Measurements from ENCODE around the gene PIGH.
"Not testable (repeated sequence)": the region's sequence is repeated elsewhere in the genome, so short reads cannot be mapped to it uniquely, and the experiment has no call there.

Gene PIGH

DNA sequence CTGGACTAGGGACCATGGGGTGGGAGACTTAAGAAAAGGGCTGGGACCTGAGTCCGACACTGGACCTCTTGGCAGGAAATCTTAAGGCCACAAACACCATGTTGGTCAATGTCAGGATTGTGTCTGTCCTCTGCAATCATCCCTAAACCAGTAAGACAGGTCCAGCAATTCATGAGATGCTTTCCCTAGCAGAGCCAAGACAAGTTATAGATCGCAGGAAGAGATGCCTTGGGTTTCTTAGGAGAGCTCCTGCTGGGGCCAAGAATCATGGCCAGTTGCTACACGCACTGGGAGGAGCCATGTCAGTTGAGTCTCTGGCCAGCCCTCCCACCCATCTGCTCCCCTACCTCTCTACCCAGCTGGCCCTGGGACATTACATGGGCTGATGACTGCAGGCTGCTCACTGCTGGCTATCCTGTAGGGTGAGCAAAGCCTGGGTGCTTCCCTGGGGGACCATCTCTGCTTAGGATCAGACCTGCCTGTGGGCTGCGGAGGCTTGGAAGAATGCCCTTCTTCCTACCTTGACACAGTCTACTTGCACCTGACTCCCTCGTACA lies 52.8 kb downstream of the PIGH start:
- no peak for DNase-seq

DNA sequence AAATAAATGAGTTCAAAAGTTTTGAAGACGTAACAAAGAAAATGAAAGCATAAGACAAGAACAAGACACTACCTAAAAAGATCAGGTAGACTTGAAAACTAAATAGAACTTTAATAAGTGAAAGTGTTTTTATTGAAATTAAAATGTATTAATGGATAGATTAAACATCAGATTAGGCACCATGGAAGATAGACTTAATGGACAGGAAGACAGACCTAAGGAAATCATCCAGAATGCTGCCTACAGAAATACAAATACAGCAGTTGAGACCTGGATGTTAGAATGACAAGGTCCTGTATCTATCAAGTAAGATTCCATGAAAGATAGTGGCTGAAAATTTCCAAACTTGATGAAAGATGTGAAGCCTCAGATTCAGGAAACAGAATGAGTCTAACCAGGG lies 55.5 kb downstream of the PIGH start:
- no peak for DNase-seq

DNA sequence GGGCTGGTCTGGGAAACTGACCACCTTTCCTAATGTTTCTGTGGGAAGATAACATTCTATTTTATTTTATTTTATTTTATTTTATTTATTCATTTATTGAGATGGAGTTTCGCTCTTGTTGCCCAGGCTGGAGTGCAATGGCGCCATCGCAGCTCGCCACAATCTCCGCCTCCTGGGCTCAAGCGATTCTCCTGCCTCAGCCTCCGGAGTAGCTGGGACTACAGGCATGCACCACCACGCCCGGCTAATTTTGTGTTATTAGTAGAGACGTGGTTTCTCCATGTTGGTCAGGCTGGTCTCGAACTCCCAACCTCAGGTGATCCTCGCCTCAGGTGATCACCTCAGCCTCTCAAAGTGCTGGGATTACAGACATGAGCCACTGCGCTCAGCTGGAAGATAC lies 57.4 kb downstream of the PIGH start:
- DNase-seq = not testable (repeated sequence)

DNA sequence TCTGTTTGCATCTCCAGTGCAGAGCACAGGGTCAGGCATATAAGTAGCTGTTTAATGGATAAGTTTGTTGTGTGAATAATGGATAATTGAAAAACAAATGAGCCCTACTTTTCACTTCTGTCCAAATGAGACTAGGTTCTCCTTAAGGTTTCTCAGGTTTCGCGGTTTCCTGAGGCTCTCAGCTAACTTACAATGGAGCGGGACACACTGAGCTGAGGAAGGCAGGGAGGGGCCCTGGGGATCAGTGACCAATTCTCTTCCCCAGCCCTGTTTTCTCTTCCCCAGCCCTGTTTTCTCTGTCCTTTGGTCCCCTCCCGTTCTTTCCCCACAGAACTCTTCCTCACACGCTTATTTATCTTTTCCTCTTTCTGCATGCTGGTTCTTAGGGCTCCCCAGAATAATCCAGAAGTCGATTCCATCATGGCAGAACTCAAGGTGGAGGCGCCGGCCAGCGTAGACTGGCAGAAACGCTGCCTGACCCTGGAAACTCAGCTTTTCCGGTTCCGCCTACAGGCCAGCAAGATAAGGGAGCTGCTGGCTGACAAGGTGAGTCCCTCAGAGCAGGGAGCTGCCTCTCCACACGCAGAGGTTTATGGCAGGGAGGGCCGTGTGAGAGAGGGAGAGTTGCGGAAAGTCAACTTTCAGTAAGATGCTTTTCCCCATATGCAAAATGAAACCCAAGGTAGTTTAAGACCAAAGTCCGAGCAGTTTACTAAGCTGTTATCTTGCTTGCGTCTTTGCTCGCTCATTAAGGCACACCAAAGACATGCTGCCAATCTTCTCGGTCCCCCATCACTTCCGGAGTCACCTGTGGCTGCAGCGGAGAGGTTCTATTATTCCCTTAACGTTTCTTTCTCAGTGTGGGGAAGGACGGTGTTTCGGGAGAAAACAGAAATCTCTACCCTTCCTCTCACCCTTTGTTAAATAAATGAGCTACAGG lies 58.4 kb downstream of the PIGH start:
- DNase-seq = no peak
